Progenitor cell of endocrine pancreas (in vitro differentiated cells): ENCODE results near the gene NLK. TPM values are rescaled to one million over a fixed set of nuclear protein-coding genes. Genes with fewer than 3 reads are reported as not detected.
A peak's percentile ranks its signal among the peaks of the same experiment; 100 is the strongest.
"Not testable (repeated sequence)": the region's sequence is repeated elsewhere in the genome, so short reads cannot be mapped to it uniquely, and the experiment has no call there.

Experiments
- DNase-seq: peaks from one replicate; pipeline ENCODE4 v3.0.0; 2021; ENCODE audit warnings: low spot score; ENCODE audit not compliant: unreplicated experiment
- H3K27ac Mint-ChIP-seq: 2 replicates; pipeline ENCODE4 v1.8.0; 2021; ENCODE audit warnings: mild to moderate bottlenecking, moderate library complexity, mixed read lengths
- H3K27me3 Mint-ChIP-seq: 2 replicates; pipeline ENCODE4 v1.8.0; 2021; ENCODE audit warnings: mixed read lengths
- H3K36me3 Mint-ChIP-seq: 2 replicates; pipeline ENCODE4 v1.8.0; 2022; ENCODE audit warnings: mixed read lengths; ENCODE audit not compliant: insufficient read depth
- H3K4me1 Mint-ChIP-seq: 2 replicates; pipeline ENCODE4 v1.8.0; 2021; ENCODE audit warnings: low read depth, mixed read lengths
- H3K4me3 Mint-ChIP-seq: 2 replicates; pipeline ENCODE4 v1.8.0; 2021; ENCODE audit warnings: low read depth, mild to moderate bottlenecking, moderate library complexity, mixed read lengths
- H3K9me3 Mint-ChIP-seq: 2 replicates; pipeline ENCODE4 v1.8.0; 2021; ENCODE audit warnings: low read depth, mixed read lengths
- CTCF ChIP-seq: fragments of 200-600 bp; sonication (generic); IDR thresholded peaks from one replicate; pipeline ENCODE4 v1.5.0; 2021; ENCODE audit warnings: antibody characterized with exemption, mild to moderate bottlenecking; ENCODE audit not compliant: unreplicated experiment
- total RNA-seq: library from RNA; stranded (reverse); gene quantifications from 2 replicates; pipeline ENCODE4 v1.2.1, GENCODE V29; 2021

NLK gene
- total RNA-seq, 1 donor from 2014 or later = 38.9 TPM

GRCh38 chr17:28227316-28228108, 185.0 kb downstream of the NLK start:
- H3K36me3 Mint-ChIP-seq = peaks cover 3% of the 10 kb centered on the region
- peaks cover 30% of the 10 kb centered on the region for H3K27me3 Mint-ChIP-seq
- peaks cover under 1% of the 10 kb centered on the region for H3K9me3 Mint-ChIP-seq

GRCh38 chr17:28228109-28228840, 185.8 kb downstream of the NLK start:
- Mint-ChIP-seq H3K4me1 (peaks cover 12% of the 10 kb centered on the region), H3K27me3 (peaks cover 30% of the 10 kb centered on the region), H3K36me3 (no peaks in the 10 kb centered on the region), H3K4me3 (peak overlapping the region; percentile 86), H3K9me3 (no peaks in the 10 kb centered on the region), H3K27ac (peak overlapping the region; percentile 99)
- no peak for DNase-seq
- TF ChIP-seq CTCF = peak; percentile 30

More at GRCh38 chr17:28227316-28228108, 185.0 kb downstream of the NLK start:
- H3K4me3 Mint-ChIP-seq = peak overlapping the region; percentile 86
- TF ChIP-seq CTCF = no peak
- H3K27ac Mint-ChIP-seq = peak overlapping the region; percentile 99
- peak; percentile 80 for DNase-seq
- H3K4me1 Mint-ChIP-seq = peaks cover 9% of the 10 kb centered on the region

GRCh38 chr17:28228986-28229729, 186.7 kb downstream of the NLK start:
- peak overlapping the region; percentile 86 for H3K4me3 Mint-ChIP-seq
- H3K27ac Mint-ChIP-seq = no peak overlapping the region
- H3K4me1 Mint-ChIP-seq = peaks cover 21% of the 10 kb centered on the region

GRCh38 chr17:28230011-28230410, 187.5 kb downstream of the NLK start:
- H3K36me3 Mint-ChIP-seq = no peaks in the 10 kb centered on the region
- H3K27me3 Mint-ChIP-seq = peaks cover 30% of the 10 kb centered on the region
- TF ChIP-seq CTCF = no peak
- no peak for DNase-seq
- no peaks in the 10 kb centered on the region for H3K9me3 Mint-ChIP-seq
- H3K4me1 Mint-ChIP-seq = peaks cover 27% of the 10 kb centered on the region
- H3K4me3 Mint-ChIP-seq = no peak overlapping the region
- H3K27ac Mint-ChIP-seq = no peak overlapping the region

More at GRCh38 chr17:28228986-28229729, 186.7 kb downstream of the NLK start:
- no peaks in the 10 kb centered on the region for H3K9me3 Mint-ChIP-seq
- H3K36me3 Mint-ChIP-seq = no peaks in the 10 kb centered on the region
- TF ChIP-seq CTCF = no peak
- no peak for DNase-seq
- H3K27me3 Mint-ChIP-seq = peaks cover 30% of the 10 kb centered on the region

- H3K4me1 Mint-ChIP-seq = peaks cover 29% of the 10 kb centered on the region
- DNase-seq, H3K36me3 Mint-ChIP-seq, H3K9me3 Mint-ChIP-seq, H3K27ac Mint-ChIP-seq, H3K4me3 Mint-ChIP-seq: not testable (repeated sequence)
- H3K27me3 Mint-ChIP-seq = peaks cover 30% of the 10 kb centered on the region
Measured at GRCh38 chr17:28230607-28231006, 188.1 kb downstream of the NLK start.

- DNase-seq, H3K9me3 Mint-ChIP-seq, H3K27ac Mint-ChIP-seq, H3K4me3 Mint-ChIP-seq, H3K36me3 Mint-ChIP-seq: not testable (repeated sequence)
- Mint-ChIP-seq H3K27me3 (peaks cover 31% of the 10 kb centered on the region), H3K4me1 (peaks cover 32% of the 10 kb centered on the region)
Measured at GRCh38 chr17:28231624-28232023, 189.1 kb downstream of the NLK start.
